Measurements from ENCODE around the gene ANKRD30A. TPM values are rescaled to one million over a fixed set of nuclear protein-coding genes. Genes with fewer than 3 reads are reported as not detected.
"Not testable (repeated sequence)": the region's sequence is repeated elsewhere in the genome, so short reads cannot be mapped to it uniquely, and the experiment has no call there.

The ANKRD30A gene, protein sequence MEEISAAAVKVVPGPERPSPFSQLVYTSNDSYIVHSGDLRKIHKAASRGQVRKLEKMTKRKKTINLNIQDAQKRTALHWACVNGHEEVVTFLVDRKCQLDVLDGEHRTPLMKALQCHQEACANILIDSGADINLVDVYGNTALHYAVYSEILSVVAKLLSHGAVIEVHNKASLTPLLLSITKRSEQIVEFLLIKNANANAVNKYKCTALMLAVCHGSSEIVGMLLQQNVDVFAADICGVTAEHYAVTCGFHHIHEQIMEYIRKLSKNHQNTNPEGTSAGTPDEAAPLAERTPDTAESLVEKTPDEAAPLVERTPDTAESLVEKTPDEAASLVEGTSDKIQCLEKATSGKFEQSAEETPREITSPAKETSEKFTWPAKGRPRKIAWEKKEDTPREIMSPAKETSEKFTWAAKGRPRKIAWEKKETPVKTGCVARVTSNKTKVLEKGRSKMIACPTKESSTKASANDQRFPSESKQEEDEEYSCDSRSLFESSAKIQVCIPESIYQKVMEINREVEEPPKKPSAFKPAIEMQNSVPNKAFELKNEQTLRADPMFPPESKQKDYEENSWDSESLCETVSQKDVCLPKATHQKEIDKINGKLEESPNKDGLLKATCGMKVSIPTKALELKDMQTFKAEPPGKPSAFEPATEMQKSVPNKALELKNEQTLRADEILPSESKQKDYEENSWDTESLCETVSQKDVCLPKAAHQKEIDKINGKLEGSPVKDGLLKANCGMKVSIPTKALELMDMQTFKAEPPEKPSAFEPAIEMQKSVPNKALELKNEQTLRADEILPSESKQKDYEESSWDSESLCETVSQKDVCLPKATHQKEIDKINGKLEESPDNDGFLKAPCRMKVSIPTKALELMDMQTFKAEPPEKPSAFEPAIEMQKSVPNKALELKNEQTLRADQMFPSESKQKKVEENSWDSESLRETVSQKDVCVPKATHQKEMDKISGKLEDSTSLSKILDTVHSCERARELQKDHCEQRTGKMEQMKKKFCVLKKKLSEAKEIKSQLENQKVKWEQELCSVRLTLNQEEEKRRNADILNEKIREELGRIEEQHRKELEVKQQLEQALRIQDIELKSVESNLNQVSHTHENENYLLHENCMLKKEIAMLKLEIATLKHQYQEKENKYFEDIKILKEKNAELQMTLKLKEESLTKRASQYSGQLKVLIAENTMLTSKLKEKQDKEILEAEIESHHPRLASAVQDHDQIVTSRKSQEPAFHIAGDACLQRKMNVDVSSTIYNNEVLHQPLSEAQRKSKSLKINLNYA (N-terminal part only)
- not detected for total RNA-seq

DNA sequence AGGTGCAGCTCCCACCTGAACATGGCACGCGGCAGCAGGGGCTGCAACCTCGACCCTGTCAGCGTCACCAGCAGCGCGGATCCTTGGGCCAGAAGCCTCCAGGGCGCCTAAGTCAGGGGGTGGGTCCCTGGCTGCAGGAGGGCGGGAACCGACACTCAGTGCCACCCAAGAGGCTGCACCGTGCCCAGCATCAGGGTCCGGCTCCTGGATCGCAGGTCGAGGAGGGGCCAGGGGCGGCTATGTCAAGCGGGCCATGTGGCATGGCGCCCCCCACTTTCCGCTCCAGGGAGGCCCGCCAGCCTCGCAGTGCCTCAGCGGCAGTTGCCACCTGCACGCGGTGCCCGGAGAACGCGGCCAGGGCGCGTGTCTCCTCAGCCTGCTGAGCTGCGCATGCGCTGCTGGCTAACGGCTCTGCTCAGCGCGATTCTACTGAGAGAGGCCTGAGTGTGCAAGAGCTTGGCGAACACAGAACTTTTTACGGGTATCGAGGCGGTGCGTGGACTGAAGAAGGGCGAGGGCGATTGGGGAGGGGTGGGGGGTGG is at the start of gene ANKRD30A:
Gene ANKRD30A (plus strand): TSS at position 408 of the 542 bp plus-strand sequence. CDS start 190 bp downstream, outside the sequence.
- no peak within 1 kb of the TSS for H3K4me3 ChIP-seq
- TF ChIP-seq, protein P1, sequence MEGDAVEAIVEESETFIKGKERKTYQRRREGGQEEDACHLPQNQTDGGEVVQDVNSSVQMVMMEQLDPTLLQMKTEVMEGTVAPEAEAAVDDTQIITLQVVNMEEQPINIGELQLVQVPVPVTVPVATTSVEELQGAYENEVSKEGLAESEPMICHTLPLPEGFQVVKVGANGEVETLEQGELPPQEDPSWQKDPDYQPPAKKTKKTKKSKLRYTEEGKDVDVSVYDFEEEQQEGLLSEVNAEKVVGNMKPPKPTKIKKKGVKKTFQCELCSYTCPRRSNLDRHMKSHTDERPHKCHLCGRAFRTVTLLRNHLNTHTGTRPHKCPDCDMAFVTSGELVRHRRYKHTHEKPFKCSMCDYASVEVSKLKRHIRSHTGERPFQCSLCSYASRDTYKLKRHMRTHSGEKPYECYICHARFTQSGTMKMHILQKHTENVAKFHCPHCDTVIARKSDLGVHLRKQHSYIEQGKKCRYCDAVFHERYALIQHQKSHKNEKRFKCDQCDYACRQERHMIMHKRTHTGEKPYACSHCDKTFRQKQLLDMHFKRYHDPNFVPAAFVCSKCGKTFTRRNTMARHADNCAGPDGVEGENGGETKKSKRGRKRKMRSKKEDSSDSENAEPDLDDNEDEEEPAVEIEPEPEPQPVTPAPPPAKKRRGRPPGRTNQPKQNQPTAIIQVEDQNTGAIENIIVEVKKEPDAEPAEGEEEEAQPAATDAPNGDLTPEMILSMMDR (IDR thresholded peaks at IDR 0.05): no peak
- no peak for DNase-seq (ENCODE audit: low spot score in 2 of 2)
- H3K36me3 ChIP-seq: no peaks in the 10 kb centered on the region
- H3K27me3 ChIP-seq: no peaks in the 10 kb centered on the region
- no peak within 1 kb of the TSS for H3K27ac ChIP-seq
- no peaks in the 10 kb centered on the region for H3K4me1 ChIP-seq
- intact Hi-C loops (cut with DNase I): no loop called here
- H3K9me3 ChIP-seq: no peaks in the 10 kb centered on the region

DNA sequence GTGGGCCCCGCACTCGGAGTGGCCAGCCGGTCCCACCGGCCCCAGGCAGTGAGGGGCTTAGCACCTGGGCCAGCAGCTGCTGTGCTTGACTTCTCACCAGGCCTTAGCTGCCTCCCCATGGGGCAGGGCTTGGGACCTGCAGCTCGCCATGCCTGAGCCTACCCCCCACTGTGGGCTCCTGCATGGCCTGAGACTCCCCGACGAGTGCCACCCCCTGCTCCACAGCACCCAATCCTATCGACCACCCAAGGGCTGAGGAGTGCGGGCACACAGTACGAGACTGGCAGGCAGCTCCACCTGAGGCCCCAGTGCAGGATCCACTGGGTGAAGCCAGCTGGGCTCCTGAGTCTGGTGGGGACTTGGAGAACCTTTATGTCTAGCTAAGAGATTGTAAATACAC is 49.3 kb upstream of the ANKRD30A start:
- intact Hi-C loops (cut with DNase I); H3K9me3 ChIP-seq: not testable (repeated sequence)

DNA sequence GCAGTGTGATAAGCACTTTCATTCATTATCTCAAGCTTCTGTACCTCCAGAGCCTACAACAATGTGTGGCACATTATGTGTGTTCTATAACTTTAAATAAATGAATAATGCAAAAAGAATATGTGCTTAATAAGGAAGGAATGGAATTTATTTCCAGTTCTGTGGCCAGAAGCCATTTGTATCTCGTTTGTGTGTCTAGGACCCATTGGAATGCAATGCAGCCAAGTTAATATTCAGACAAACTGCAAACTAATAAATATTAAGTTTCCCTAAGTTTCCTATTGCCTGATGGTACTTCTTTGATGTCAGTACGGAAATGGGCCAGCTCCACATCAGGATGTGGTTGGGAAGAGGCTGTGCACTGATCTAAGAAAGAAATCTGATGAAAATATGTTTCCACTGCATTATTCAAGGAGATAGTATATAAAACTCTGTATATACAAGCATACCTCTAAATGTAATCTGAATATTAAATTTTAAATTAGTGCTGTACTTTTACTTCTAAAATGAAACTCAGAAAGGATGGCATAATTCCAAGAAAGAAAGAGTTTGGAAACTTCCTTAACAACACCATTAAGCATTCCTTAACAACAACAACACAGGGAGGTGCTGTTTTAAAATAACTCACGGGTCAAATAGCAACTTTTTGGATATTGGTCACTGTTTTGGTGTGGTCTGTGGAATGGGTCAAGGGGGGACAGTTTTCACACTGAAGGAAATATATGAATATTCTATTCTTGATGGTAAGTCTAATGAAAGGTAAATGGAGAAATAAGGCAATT is 29.4 kb upstream of the ANKRD30A start:
- Histone ChIP-seq H3K36me3 (no peaks in the 10 kb centered on the region), H3K9me3 (peaks cover 0 to 3% of the 10 kb centered on the region in 2 donors), H3K4me3 (no peak overlapping the region), H3K27ac (no peak overlapping the region), H3K27me3 (no peaks in the 10 kb centered on the region), H3K4me1 (no peaks in the 10 kb centered on the region)
- DNase-seq (ENCODE audit: low spot score in 2 of 2): no peak
- TF ChIP-seq, protein P1 (IDR thresholded peaks at IDR 0.05): no peak
- intact Hi-C loops (cut with DNase I): no loop called here

More for the DNA sequence above, 49.3 kb upstream of the ANKRD30A start:
- not testable (repeated sequence) for H3K4me1 ChIP-seq; DNase-seq (ENCODE audit: low spot score in 2 of 2); H3K27me3 ChIP-seq; H3K4me3 ChIP-seq; H3K36me3 ChIP-seq; H3K27ac ChIP-seq

DNA sequence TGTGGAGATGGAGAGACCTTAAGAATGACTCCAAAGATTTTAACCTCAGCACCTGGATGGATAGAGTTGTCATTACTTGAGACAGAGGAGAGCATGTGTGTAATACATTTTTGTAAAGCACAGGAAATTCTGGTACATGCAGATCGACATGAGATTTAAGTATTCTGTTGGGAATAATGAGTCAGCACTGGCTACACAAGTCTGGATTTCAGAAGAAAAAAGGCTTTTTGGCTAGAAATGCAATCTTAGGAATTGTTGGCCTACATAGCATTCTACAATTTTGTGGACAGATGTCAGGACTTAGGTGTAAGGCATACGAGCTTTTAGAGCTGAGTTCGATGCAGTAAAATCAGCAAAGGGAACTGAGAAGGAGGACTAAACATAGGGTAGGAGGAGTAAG is 24.1 kb upstream of the ANKRD30A start:
- no peak overlapping the region for H3K27ac ChIP-seq
- intact Hi-C loops (cut with DNase I): no loop called here
- TF ChIP-seq, protein P1 (IDR thresholded peaks at IDR 0.05): no peak

DNA sequence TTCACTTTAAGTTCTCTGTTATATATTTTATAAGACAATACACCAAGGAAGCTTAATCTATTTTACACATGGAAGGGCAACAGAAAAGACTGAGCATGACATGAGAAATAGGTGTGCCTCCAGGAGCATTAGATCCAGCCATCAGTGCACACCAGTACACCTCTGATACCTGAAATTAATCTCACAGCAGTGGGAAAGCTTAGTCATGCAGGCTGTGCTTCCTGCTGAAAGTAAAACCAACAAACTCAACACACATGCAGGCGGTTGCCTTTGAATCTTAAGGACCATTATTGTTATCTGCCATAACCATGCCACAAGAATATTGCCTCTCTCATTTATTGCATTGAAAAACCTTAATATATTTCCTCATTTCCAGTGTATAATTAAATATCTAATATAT is 16.4 kb upstream of the ANKRD30A start:
- Histone ChIP-seq H3K9me3 (no peaks in the 10 kb centered on the region), H3K36me3 (no peaks in the 10 kb centered on the region), H3K27ac (no peak overlapping the region), H3K4me3 (no peak overlapping the region), H3K4me1 (no peaks in the 10 kb centered on the region), H3K27me3 (no peaks in the 10 kb centered on the region)
- intact Hi-C loops (cut with DNase I): no loop called here
- no peak for DNase-seq (ENCODE audit: low spot score in 2 of 2)
- TF ChIP-seq, protein P1 (IDR thresholded peaks at IDR 0.05): no peak

More for the DNA sequence above, 24.1 kb upstream of the ANKRD30A start:
- no peaks in the 10 kb centered on the region for H3K4me1 ChIP-seq
- H3K4me3 ChIP-seq: no peak overlapping the region
- no peaks in the 10 kb centered on the region for H3K27me3 ChIP-seq
- no peak for DNase-seq (ENCODE audit: low spot score in 2 of 2)
- H3K9me3 ChIP-seq: peaks cover 0 to 3% of the 10 kb centered on the region in 2 donors
- H3K36me3 ChIP-seq: no peaks in the 10 kb centered on the region
